HG03025 (cell line): Measurements from ENCODE around the gene TRPC4AP.

Experiments
- ATAC-seq: cut with Tn5 transposase; IDR thresholded peaks from one replicate; pipeline ENCODE4 v1.9.1; 2021; ENCODE audit warnings: mild to moderate bottlenecking, moderate library complexity; ENCODE audit not compliant: unreplicated experiment, low FRiP score

TRPC4AP gene

GRCh38 chr20:35003211-35004031, 89.2 kb downstream of the TRPC4AP start:
- ATAC-seq: no peak

GRCh38 chr20:35002426-35003210, 90.0 kb downstream of the TRPC4AP start:
- ATAC-seq: no peak

- ATAC-seq: no peak
Observed at GRCh38 chr20:35001596-35002362, 90.8 kb downstream of the TRPC4AP start.

GRCh38 chr20:35000922-35001595, 91.5 kb downstream of the TRPC4AP start:
- ATAC-seq: no peak

GRCh38 chr20:35000311-35000921, 92.2 kb downstream of the TRPC4AP start:
- ATAC-seq: no peak

GRCh38 chr20:34999782-35000181, 92.8 kb downstream of the TRPC4AP start:
- ATAC-seq: no peak

- no peak for ATAC-seq
Observed at GRCh38 chr20:34999021-34999451, 93.6 kb downstream of the TRPC4AP start.

- no peak for ATAC-seq
Observed at GRCh38 chr20:34998331-34998950, 94.2 kb downstream of the TRPC4AP start.

- ATAC-seq: no peak
Observed at GRCh38 chr20:34997774-34998173, 94.8 kb downstream of the TRPC4AP start.

GRCh38 chr20:34997131-34997561, 95.5 kb downstream of the TRPC4AP start:
- ATAC-seq: no peak

- no peak for ATAC-seq
Observed at GRCh38 chr20:34996243-34997028, 96.2 kb downstream of the TRPC4AP start.

- no peak for ATAC-seq
Observed at GRCh38 chr20:34995696-34996095, 96.9 kb downstream of the TRPC4AP start.

- no peak for ATAC-seq
Observed at GRCh38 chr20:34995192-34995591, 97.4 kb downstream of the TRPC4AP start.

- ATAC-seq: no peak
Observed at GRCh38 chr20:34994509-34995131, 98.0 kb downstream of the TRPC4AP start.

- no peak for ATAC-seq
Observed at GRCh38 chr20:34993941-34994508, 98.6 kb downstream of the TRPC4AP start.

- ATAC-seq: no peak
Observed at GRCh38 chr20:34992751-34993417, 99.7 kb downstream of the TRPC4AP start.

GRCh38 chr20:34990661-34991214, 101.9 kb downstream of the TRPC4AP start:
- ATAC-seq: no peak
